HG03175 (cell line): Measurements from ENCODE around the gene CEP72.
"Not testable (repeated sequence)": the region's sequence is repeated elsewhere in the genome, so short reads cannot be mapped to it uniquely, and the experiment has no call there.

Experiments
- ATAC-seq: cut with Tn5 transposase; IDR thresholded peaks from one replicate; pipeline ENCODE4 v1.9.1; 2021; ENCODE audit warnings: mild to moderate bottlenecking, moderate library complexity; ENCODE audit not compliant: unreplicated experiment

Gene CEP72

GRCh38 chr5:696753-697702, 84.9 kb downstream of the CEP72 start:
- ATAC-seq, result not testable (repeated sequence)
